ENCODE measurements around the gene KCNJ1. TPM values are rescaled to one million over a fixed set of nuclear protein-coding genes. Genes with fewer than 3 reads are reported as not detected.

The KCNJ1 gene
- total RNA-seq, 2 experiments from 2014 or later, result 0.22 to 0.27 TPM

DNA sequence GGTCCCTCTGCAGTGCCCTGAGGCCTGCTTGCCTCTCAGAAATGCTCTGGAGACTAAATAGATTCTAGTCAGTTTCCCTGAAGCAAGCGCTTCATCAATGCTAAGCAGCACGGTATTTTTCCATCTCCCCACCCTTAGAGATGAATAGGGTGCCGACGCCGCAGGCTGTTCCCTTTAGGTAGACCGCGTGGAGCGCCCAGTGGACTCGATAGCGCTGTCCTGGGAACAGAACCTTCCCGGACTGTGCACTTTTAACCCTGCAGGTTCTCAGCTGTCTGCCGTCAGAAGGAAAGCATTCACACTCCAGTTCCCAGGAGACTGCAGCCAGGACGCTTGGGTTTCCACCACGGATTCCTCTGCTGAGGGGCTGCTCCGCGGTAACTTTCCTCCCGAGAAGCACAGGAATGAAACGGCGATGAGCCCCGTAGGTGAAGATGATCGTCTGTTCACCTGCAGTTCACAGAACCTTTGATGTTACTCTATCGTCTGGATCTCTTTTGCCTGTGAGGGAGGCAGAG is 9.1 kb upstream of the KCNJ1 start:
- H3K27me3 ChIP-seq (ENCODE audit: control insufficient read depth in 1 of 2, insufficient read depth in 2 of 2, low read length in 2 of 2), result peaks cover 5% of the 10 kb centered on the region in 2 experiments
- Mint-ChIP-seq H3K27me3 (peaks cover 9% of the 10 kb centered on the region), H3K36me3 (ENCODE audit: low read depth) (no peaks in the 10 kb centered on the region), H3K4me1 (ENCODE audit: low read depth) (no peaks in the 10 kb centered on the region), H3K4me3 (no peak overlapping the region), H3K9me3 (no peaks in the 10 kb centered on the region), H3K27ac (no peak overlapping the region)
- DNase-seq (no peak), ATAC-seq (ENCODE audit: poor library complexity) (no peak)
- ChIA-PET POLR2A (no interaction called here), CTCF (interaction anchor here (1.2 kb wide), 1 partner anchor 9 kb away, joined by 3 read pairs; no protein-coding TSS in a partner anchor)
- TF ChIP-seq, protein P1, sequence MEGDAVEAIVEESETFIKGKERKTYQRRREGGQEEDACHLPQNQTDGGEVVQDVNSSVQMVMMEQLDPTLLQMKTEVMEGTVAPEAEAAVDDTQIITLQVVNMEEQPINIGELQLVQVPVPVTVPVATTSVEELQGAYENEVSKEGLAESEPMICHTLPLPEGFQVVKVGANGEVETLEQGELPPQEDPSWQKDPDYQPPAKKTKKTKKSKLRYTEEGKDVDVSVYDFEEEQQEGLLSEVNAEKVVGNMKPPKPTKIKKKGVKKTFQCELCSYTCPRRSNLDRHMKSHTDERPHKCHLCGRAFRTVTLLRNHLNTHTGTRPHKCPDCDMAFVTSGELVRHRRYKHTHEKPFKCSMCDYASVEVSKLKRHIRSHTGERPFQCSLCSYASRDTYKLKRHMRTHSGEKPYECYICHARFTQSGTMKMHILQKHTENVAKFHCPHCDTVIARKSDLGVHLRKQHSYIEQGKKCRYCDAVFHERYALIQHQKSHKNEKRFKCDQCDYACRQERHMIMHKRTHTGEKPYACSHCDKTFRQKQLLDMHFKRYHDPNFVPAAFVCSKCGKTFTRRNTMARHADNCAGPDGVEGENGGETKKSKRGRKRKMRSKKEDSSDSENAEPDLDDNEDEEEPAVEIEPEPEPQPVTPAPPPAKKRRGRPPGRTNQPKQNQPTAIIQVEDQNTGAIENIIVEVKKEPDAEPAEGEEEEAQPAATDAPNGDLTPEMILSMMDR (IDR thresholded peaks at IDR 0.05), result no peak
- intact Hi-C loops (cut with DNase I, micrococcal nuclease), result no loop called here
- no peaks in the 10 kb centered on the region for H3K9me3 ChIP-seq (ENCODE audit: control insufficient read depth in 1 of 2, insufficient read depth in 1 of 2, low read length in 2 of 2)
- no peak overlapping the region for H3K4me3 ChIP-seq (ENCODE audit: low read length)
- H3K27ac ChIP-seq (ENCODE audit: low read depth in 1 of 2, low read length in 2 of 2), result no peak overlapping the region
- no peaks in the 10 kb centered on the region for H3K4me1 ChIP-seq (ENCODE audit: insufficient read depth, low read length)
- no peaks in the 10 kb centered on the region for H3K36me3 ChIP-seq (ENCODE audit: insufficient read depth, low read length)

DNA sequence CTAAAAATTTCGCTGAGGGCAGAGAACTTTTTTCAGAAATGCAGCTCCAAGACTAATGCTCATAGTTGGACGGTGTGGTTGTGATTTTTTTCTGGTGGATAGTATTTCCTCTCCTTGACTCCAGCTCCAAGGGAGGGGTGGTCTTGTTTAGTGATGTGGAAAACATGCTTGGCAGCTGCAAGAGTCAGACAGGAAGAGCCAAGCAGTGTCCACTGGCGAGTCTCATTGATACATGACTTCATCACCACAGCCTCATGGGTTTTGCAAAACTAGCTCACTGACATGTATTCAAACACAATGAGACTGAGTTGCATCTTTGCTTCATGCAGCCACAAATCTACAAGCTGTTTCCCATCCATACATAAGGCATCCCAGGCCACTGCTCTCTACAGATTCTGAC is 7.3 kb upstream of the KCNJ1 start:
- H3K4me3 Mint-ChIP-seq, result no peak overlapping the region
- Histone ChIP-seq H3K27me3 (ENCODE audit: control insufficient read depth in 1 of 2, insufficient read depth in 2 of 2, low read length in 2 of 2) (peaks cover 0 to 2% of the 10 kb centered on the region in 2 experiments), H3K36me3 (ENCODE audit: insufficient read depth, low read length) (no peaks in the 10 kb centered on the region), H3K4me1 (ENCODE audit: insufficient read depth, low read length) (no peaks in the 10 kb centered on the region), H3K4me3 (ENCODE audit: low read length) (no peak overlapping the region), H3K9me3 (ENCODE audit: control insufficient read depth in 1 of 2, insufficient read depth in 1 of 2, low read length in 2 of 2) (no peaks in the 10 kb centered on the region), H3K27ac (ENCODE audit: low read depth in 1 of 2, low read length in 2 of 2) (no peak overlapping the region)
- CTCF ChIA-PET, result no interaction called here
- no peaks in the 10 kb centered on the region for H3K27me3 Mint-ChIP-seq
- TF ChIP-seq, protein P1 (IDR thresholded peaks at IDR 0.05), result no peak
- DNase-seq (no peak), ATAC-seq (ENCODE audit: poor library complexity) (no peak)
- no peak overlapping the region for H3K27ac Mint-ChIP-seq
- H3K36me3 Mint-ChIP-seq (ENCODE audit: low read depth), result no peaks in the 10 kb centered on the region
- intact Hi-C loops (cut with DNase I, micrococcal nuclease), result no loop called here
- POLR2A ChIA-PET, result interaction anchor here (0.5 kb wide), 1 partner anchor 717 kb away, joined by 3 read pairs; no protein-coding TSS in a partner anchor
- H3K4me1 Mint-ChIP-seq (ENCODE audit: low read depth), result no peaks in the 10 kb centered on the region
- no peaks in the 10 kb centered on the region for H3K9me3 Mint-ChIP-seq

DNA sequence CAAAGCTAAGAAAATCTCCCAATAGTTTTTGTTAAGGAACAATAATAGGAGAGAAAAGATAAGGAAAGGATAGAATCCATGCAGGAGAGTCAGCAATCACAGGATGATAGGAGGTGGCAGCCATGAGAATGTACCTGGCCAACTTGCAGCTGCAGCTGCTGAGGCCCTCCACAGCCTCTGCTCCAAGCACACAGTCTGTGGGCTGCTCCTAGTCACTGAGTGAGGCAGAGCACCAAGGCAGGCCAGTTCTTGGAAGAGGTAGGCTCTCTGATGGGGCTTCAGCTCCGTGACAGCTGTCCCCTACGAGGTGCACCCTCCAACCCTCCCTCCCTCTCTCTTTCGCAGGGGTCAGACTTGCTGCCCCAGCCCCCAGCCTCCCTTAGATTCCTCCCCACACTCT is 5.5 kb upstream of the KCNJ1 start:
- Mint-ChIP-seq H3K4me3 (no peak overlapping the region), H3K9me3 (no peaks in the 10 kb centered on the region), H3K4me1 (ENCODE audit: low read depth) (no peaks in the 10 kb centered on the region), H3K27ac (no peak overlapping the region), H3K27me3 (no peaks in the 10 kb centered on the region), H3K36me3 (ENCODE audit: low read depth) (no peaks in the 10 kb centered on the region)
- ATAC-seq (ENCODE audit: poor library complexity), result no peak
- Histone ChIP-seq H3K4me1 (ENCODE audit: insufficient read depth, low read length) (no peaks in the 10 kb centered on the region), H3K9me3 (ENCODE audit: control insufficient read depth in 1 of 2, insufficient read depth in 1 of 2, low read length in 2 of 2) (no peaks in the 10 kb centered on the region), H3K27me3 (ENCODE audit: control insufficient read depth in 1 of 2, insufficient read depth in 2 of 2, low read length in 2 of 2) (peaks cover 0 to 2% of the 10 kb centered on the region in 2 experiments), H3K27ac (ENCODE audit: low read depth in 1 of 2, low read length in 2 of 2) (no peak overlapping the region), H3K36me3 (ENCODE audit: insufficient read depth, low read length) (no peaks in the 10 kb centered on the region), H3K4me3 (ENCODE audit: low read length) (no peak overlapping the region)
- TF ChIP-seq, protein P1 (IDR thresholded peaks at IDR 0.05), result no peak
- no peak for DNase-seq
- POLR2A ChIA-PET, result no interaction called here
- intact Hi-C loops (cut with DNase I, micrococcal nuclease), result no loop called here
- CTCF ChIA-PET, result no interaction called here
